GM21786 (cell line): ENCODE measurements around the gene ANO7.

Experiments
- ATAC-seq: cut with Tn5 transposase; IDR thresholded peaks from one replicate; pipeline ENCODE4 v1.9.1; 2021; ENCODE audit not compliant: unreplicated experiment

ANO7 gene

GRCh38 chr2:241225545-241225944 is 37.1 kb downstream of the ANO7 start:
- no peak for ATAC-seq

- no peak for ATAC-seq
Measured at GRCh38 chr2:241225983-241226382, 37.5 kb downstream of the ANO7 start.

GRCh38 chr2:241226723-241227572 is 38.5 kb downstream of the ANO7 start:
- ATAC-seq = no peak

DNA sequence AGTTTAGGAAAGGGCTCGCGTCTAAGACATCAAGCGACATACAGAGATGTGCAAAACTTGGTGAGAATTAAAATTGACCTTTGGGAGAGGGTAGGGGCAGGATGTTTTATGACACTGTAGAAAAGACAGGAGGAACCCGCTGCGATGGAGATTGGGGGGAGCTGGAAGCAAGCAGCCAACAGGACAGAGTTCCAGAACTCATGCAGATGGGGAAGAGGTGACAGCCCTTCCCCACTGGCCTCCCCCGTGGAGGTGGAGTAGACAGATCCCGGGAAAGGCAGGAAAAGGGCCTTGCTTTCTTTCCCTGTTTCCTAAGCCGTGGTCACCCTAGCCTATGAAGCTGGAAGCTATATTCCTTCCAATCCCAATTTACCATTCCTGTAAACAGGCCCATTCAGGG is 39.1 kb downstream of the ANO7 start:
- no peak for ATAC-seq

GRCh38 chr2:241228081-241228859 is 39.8 kb downstream of the ANO7 start:
- ATAC-seq = no peak

- ATAC-seq = no peak
Measured at GRCh38 chr2:241228860-241229516, 40.5 kb downstream of the ANO7 start.

DNA sequence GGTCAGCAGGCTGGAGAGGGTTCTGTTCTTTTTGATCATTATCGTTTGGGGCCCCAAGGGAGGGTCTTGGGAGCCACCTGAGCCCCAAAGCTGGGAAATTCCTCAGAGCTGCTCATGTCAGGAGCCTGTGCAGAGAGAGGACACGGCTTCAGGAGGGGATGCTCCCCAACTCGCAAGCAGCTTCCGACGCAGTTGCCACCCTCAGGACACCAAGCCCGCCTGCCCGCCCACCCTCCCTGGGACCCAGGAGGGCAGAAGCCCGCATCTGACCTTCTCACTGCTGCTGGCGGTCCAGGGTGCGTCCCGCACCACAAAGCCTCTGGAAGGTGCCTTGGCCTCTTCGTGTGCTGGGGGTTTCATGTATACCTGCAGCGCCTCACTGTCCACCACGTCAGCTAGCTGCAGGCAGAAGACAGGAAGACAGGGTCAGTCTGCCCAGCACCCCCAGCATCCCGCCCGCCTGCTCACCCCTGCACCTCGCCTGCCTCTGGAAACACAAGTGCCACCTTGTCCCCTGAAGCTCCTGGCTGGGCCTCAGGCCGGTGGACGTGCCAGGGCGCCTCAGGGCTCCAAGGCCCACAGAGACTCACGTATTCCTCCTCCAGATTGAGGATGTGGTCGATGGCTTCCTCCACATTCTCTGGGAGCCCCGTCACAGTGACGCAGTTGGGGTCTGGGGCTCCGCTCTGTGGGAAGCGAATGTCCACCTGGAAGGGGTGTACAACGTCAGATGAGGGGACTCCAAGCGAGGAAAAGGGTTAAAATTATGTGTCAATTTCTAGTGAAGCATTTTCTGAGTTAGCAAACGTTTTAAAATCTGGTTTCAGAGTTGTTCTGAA is 41.3 kb downstream of the ANO7 start:
- ATAC-seq = no peak

- ATAC-seq = no peak
Measured at GRCh38 chr2:241230435-241230834, 42.0 kb downstream of the ANO7 start.

GRCh38 chr2:241232736-241233575 is 44.5 kb downstream of the ANO7 start:
- no peak for ATAC-seq

DNA sequence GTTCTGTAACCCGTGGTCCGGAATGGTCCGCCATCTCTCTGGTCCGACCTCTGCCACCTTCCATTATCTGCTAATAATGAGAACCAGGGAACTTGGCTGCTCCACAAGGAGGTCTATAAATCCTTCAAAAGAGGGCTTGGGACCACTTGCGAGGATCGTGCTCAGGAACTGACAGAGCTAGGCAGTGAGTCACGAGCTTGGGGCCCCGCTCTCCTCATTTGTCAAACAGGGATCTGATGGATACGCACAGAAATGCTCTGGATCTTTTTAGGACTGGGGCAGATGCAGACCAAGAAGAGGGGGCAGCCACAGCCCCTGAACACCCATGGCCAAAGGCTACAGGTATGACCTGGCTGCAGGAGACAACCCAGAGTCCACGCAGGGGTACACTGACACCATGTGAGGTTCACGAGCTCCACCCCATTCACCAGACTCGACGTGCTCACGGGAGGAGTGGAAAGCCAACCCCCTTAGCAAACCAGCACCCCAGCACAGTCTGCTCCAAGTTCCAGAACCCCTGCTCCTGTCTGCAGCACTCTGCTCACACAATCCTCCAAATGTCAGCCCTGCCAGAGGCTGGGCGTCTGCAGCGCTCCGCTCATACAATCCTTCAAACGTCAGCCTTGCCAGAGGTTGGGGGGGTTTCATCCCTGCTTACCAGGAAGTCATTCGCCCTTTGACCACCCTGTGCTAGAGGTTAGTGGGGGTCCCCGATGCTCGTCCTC is 45.8 kb downstream of the ANO7 start:
- no peak for ATAC-seq

- no peak for ATAC-seq
Measured at GRCh38 chr2:241234962-241235740, 46.7 kb downstream of the ANO7 start.

DNA sequence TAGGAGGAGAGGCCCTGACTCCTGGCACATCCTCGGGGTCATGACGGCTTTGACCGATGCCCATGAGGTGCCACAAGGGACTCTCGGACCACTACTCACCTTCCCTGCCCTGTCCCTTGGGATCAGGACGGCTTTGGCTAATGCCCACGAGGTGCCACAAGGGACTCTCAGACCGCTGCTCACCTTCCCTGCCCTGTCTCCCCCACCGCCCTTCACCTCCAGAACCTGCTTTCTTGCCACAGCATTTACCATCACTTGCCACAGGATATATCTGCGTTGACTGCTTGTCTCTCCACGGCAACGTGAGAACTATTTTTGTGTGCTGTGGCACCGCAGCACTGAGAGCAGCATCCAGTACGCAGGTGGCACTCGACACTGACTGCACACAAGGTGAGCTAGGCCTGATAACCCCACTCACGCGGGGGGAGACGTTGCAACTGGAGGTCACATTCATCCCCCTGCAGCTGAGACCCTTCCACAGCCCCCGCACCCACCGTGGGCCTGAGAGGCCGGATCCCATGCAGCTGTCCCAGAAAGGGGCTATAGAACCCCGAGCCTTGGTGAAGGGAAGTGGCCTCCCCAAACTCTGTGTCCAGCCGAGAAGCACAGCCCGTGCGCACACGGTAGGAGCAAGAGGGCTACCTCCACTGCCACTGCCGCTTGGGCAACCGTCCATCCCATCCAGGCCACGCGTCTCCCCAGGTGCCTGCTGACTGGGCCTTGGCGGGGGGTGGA is 47.5 kb downstream of the ANO7 start:
- no peak for ATAC-seq

DNA sequence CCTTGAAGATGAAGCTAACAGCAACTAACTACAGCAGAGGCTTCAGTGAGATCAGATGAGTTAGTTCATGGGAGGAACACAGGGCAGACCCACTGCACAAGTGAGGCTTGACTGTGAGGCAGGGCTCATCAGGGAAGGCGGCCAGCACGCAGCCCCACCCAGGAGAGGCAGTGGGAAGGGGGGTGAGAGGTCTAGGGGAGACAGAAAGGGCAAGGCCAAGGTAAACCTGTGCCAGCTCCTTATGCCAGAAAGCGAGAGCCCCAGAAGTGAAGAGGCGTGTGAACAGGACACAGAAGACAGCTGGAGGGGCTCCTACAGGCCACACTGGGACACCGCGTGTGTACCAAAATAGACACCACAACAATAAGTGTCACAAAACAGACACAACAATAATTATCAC is 48.6 kb downstream of the ANO7 start:
- ATAC-seq = no peak

DNA sequence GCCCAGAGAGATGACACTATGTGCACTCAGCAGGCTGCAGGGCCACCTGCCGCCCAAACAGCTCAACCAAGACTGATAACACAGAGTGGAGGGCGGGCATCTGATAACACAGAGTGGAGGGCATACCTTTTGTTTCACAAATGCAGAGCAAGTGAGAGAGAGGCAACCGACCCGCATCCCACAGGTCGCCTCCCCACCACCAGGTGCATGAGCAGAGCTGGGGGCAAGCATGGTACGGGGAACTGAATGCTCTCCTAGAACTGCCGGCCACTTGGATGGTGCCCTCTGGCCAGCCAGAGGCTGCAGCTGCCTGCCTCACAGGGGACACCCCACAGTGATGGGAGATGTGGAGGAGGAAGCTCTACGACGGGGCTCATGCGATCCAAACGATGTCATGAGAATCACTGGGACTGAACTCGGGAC is 49.5 kb downstream of the ANO7 start:
- ATAC-seq = no peak

GRCh38 chr2:241238693-241239198 is 50.3 kb downstream of the ANO7 start:
- no peak for ATAC-seq

- ATAC-seq = no peak
Measured at GRCh38 chr2:241239552-241240202, 51.2 kb downstream of the ANO7 start.
